NCI-H128 (cell line): ENCODE measurements around the gene STXBP1.

ENCODE experiments used
- DNase-seq: peaks from one replicate; lab custom pipeline; 2025; ENCODE audit not compliant: unreplicated experiment; lab: John Stamatoyannopoulos, UW

Gene STXBP1

GRCh38 chr9:127651697-127652610 is 39.9 kb downstream of the STXBP1 start:
- DNase-seq: no peak

- no peak for DNase-seq
These were observed 40.7 kb downstream of the STXBP1 start for GRCh38 chr9:127652733-127653132.

GRCh38 chr9:127654619-127655018 is 42.5 kb downstream of the STXBP1 start:
- no peak for DNase-seq

GRCh38 chr9:127658428-127658827 is 46.4 kb downstream of the STXBP1 start:
- no peak for DNase-seq

GRCh38 chr9:127660886-127661741 is 49.0 kb downstream of the STXBP1 start:
- DNase-seq: peak; percentile 53

- DNase-seq: no peak
These were observed 50.5 kb downstream of the STXBP1 start for GRCh38 chr9:127662617-127663016.

- no peak for DNase-seq
These were observed 52.2 kb downstream of the STXBP1 start for GRCh38 chr9:127664324-127664677.

GRCh38 chr9:127664678-127665507 is 52.8 kb downstream of the STXBP1 start:
- DNase-seq: no peak

- DNase-seq: no peak
These were observed 55.2 kb downstream of the STXBP1 start for GRCh38 chr9:127667127-127667844.

- no peak for DNase-seq
These were observed 55.8 kb downstream of the STXBP1 start for GRCh38 chr9:127667906-127668305.

GRCh38 chr9:127673234-127673633 is 61.2 kb downstream of the STXBP1 start:
- no peak for DNase-seq

- no peak for DNase-seq
These were observed 64.6 kb downstream of the STXBP1 start for GRCh38 chr9:127676638-127677037.

- DNase-seq: no peak
These were observed 67.4 kb downstream of the STXBP1 start for GRCh38 chr9:127679506-127679905.

- DNase-seq: no peak
These were observed 68.1 kb downstream of the STXBP1 start for GRCh38 chr9:127680226-127680625.

GRCh38 chr9:127680846-127681245 is 68.8 kb downstream of the STXBP1 start:
- no peak for DNase-seq

GRCh38 chr9:127682351-127683136 is 70.5 kb downstream of the STXBP1 start:
- DNase-seq: no peak

GRCh38 chr9:127683723-127684122 is 71.6 kb downstream of the STXBP1 start:
- DNase-seq: no peak

GRCh38 chr9:127684576-127684975 is 72.5 kb downstream of the STXBP1 start:
- DNase-seq: no peak

- DNase-seq: no peak
These were observed 74.7 kb downstream of the STXBP1 start for GRCh38 chr9:127686461-127687393.
